Renal cortex interstitium (tissue), 11 donors: ENCODE measurements around the gene SHOC2. TPM values are rescaled to one million over a fixed set of nuclear protein-coding genes. Genes with fewer than 3 reads are reported as not detected.
"Not testable (repeated sequence)": the region's sequence is repeated elsewhere in the genome, so short reads cannot be mapped to it uniquely, and the experiment has no call there.

Experiments used
- DNase-seq, 11 donors: peaks; one replicate each; pipeline ENCODE4 v3.0.0-alpha.2; 2013; ENCODE audit warnings: low read depth in 9 of 11, low spot score in 4 of 11; ENCODE audit errors: extremely low read depth in 1 of 11
- polyA plus RNA-seq, 3 donors: library from polyadenylated mRNA; unstranded; fragments of 120-200 nt; gene quantifications; one replicate each; pipeline ENCODE4 v1.2.1, GENCODE V29; 2013; ENCODE audit not compliant: insufficient read length in 3 of 3

SHOC2 gene
- polyA plus RNA-seq, 3 donors, result 33.3 to 40.7 (median 35.9) TPM

DNA sequence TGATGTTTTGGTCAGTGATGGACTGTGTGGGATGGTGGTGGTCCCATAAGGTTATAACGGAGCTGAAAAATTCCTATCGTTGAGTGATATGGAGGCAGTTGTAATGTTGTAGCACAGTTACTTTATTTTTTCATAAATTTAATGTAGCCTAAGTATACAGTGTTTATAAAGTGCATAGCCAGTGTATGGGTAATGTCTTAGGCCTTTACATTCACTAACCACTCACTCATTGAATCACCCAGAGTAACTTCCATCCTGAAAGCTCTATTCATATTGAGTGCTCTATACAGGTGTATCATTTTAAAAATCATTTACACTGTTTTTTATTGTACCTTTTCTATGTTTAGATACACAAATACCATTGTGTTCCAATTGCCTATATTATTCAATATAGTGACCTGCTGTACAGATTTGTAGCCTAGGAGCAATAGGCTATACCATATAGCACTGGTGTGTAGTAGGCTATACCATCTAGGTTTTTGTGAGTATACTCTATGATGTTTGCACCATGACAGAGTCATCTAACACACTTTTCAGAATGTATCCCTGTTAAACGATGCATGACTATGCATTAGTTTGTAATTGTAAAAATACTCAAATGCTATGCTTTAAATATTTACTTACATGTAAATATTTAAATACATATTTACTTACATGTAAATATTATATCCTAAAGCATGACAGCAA is 26.7 kb upstream of the SHOC2 start:
- DNase-seq, result no peak

DNA sequence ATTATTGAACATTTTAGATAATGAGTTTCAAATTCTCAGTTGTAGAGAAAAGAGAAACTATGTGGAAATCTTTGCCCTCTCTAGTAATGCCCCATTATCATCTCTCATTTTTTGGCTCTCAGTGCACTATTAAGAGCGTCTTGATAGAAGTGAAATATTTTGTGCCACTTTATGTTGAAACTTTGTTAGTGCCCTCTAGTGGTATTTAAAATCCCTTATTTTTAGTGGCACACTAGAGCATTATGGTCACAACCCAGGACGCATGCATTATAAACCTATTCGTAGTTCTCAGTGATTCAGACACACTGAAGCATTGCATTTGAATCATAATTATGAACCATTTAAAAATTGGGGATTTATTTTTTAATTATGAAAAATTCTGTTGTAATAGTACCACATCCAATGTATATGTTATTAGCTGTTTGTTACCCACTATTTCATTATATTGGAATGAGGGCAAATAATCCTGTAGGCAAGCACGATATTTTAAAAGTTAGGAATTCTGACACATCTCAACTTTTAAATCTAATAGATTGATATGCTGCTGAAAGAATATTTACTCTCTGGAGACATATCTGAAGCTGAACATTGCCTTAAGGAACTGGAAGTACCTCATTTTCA is 25.7 kb upstream of the SHOC2 start:
- DNase-seq, result peak in 3 of 11 donors; percentile 22 to 47 (median 22)

DNA sequence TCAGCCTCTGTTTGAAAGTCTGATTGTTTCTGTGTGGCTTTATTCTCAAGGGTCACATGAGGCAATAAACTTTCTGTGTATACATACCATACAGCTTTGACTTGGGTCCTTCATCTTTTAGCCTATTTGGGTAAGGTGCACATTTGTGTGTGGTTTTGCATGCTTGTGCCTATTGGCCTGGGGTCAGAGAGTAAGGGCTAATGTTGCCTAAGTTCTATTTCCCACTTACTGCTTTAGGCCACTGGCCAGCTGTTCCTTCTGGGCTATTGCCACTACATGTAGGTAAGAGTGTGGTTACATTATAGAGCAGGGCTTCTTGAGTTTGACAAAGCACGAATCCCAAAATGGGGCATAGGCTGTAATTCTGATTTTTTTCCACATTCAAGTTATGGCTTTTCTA is 22.2 kb upstream of the SHOC2 start:
- no peak for DNase-seq

DNA sequence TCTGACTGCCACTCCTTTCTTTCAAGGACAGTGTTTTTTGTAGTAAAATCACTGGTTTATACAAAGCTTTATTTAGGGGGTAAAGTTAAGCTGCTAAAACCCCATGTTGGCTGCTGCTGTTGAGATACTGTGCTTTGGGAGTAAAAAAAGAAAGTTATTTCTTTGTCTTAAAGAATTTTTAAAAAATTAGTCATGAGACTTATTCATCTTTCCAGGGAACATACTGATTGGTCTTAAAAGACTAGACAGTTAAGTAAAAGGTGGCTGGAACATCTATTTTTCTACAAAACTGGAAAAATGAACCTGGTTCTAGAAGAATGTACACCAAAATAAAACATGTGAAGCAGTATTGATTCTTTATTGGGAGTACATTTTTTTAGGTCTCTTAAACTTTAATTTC is 21.0 kb upstream of the SHOC2 start:
- DNase-seq, result no peak

DNA sequence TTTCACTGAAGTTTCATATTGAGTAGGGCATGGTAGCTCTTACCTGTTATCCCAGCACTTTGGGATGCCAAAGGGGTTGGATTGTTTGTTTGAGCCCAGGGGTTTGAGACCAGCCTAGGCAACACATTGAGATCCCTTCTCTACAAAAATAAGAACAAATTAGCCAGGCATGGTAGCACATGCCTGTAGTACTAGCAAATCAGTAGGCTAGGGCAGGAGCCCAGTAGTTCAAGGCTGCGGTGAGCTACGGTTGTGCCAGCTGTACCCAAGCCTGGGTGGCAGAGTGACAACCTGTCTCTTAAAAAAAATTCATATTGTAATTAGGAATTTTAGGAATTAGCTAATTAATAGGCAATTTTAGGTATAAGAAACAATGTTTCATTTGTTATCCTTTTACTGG is 18.4 kb upstream of the SHOC2 start:
- DNase-seq, result no peak

DNA sequence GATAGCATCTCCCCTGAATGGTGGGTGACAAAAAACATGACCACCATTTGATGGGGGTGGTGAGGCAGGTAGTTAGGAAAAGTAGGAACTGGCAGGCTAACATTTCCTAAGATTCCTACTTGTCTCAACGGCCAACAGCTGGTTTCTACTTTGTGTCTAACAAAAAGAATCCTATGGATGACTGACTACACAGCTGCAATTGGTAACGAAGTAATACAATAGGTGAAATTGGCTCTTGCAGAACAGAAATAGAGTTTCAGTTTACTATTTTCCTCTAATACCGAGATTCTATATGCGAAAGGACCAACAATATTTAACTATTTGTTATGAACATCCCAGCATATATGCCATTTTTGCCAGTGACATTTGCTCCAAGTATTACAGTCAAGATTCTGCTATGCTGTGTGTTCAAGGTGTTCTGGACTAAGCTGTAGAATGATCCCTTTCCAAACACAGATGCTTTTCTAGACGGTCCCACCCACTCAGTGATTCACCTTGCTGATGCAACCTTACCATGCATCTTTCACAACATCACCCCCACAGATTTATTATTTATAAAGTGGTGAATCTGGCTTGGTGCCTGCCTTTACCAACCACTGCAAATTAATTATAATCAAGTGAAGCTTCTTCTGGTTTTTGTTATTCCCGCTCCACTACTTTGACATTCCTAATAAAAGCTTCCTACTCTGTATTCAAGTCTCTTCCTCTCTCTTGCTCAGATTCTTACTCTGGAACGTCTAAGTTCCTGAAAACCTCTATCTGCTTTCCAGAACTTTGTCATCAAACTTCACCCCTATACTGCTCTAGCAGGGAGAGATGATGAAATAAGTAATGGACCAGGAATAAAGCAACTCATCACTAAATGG is 17.2 kb upstream of the SHOC2 start:
- DNase-seq, result no peak

DNA sequence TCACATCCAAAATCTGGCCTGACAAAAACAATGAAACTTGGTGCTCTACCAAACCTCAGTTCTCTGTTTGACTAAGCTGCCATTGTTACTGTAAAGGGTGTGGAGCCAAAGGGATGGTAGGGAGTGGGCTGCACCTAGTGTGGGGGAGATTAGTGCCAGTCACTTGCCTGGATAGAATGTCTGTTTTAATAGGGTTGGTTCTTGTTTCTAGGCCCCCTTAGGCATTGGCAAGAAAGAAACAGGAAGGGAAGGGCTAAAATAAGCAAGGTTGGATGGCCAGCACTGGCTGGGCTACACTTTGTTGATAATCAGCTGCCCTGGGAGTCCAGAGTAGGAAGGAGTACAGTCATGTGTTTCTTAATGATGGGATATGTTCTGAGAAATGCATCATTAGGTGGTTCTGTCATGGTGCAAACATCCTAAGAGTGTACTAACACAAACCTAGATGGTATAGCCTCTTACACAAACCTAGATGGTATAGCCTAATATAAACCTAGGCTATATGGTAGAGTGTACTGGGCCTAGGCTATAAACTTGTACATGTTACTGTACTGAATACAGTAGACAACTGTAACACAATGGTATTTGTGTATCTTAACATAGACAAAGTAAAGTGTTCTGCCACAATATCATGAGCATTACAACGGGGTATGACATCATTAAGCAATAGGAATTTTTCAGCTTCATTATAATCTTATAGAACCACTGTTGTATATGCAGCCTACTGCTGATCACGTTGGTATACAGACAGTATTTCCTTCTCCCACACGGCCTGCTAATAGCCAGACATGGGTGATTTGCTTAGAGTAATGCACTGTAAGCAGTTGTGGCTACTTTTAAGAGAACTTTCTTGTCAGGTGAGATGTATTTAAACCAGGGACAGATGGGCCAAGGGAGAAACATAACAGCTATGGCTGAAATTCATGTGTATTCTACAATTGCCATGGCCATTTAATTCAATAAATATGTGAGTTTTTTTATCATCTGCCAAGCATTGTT is 15.8 kb upstream of the SHOC2 start:
- DNase-seq, result no peak

DNA sequence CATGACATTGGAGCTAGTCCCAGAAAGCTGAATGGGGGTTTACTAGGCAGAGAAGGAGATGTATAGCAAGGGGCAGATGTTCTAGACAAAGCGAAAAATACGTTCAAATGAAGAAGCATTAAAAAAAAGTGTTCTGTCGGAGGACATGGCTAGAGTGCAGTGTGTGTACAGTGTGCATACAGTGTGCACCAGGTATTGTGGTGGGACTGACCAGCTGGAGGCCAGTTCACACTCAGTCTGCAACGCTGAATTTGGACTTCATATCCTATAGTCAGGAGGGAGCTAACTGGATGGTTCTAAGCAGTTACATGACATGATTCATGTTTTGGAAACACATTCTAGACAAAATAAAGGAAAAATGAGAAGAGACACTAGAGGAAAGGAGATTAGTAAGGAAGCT is 9.3 kb upstream of the SHOC2 start:
- no peak for DNase-seq

DNA sequence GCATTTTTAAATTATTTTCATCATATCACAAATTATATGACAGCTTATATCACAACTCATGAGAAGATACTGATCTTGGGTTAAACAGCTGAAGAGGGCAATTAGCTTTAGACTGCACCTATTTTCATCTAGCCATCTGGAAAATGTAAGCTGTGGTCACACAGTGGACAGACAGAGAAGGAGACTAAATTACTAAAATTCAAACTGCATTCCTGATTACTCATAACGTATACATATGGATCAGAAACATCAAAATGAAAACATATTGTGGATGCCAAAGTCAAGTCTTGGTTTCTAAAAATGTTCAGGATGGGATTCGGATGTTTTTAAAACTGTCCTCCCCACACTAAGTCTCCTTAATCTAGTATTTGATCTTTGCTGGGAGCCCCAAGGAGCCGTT is 7.0 kb upstream of the SHOC2 start:
- no peak for DNase-seq

DNA sequence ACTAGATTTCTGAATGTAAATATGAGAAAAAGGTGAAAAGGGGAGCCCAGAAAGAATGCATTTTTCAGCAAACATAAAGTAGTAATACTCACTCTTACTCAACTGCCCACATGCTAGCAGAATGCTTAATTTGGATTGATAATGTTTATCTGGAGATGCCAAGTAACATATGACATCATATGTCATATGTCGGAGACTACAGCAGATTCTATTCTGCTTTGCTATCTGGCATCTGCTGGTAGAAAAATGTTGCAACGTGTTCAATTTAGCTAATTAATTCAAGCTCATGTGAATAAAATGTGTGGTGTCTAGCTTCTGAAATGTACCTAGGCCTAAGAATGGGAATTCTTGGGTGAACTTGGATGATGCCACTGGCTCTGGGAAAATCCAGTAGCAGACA is 5.0 kb upstream of the SHOC2 start:
- DNase-seq, result no peak

DNA sequence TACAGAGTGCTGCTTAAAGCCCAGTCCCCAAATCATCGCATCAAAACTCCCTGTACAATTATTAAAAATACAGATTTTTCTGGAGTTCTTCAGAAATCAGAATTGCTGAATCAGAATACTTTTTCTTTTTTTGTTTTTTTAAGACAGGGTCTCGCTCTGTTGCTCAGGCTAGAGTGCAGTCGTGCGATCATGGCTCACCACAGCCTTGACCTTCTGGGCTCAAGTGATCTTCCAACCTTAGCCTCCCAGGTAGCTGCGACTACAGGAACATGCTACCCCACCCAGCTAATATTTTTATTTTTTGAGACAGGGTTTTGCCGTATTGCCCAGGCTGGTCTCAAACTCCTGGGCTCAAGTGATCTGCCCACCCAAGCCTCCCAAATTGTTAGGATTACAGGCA is 4.4 kb upstream of the SHOC2 start:
- no peak for DNase-seq

DNA sequence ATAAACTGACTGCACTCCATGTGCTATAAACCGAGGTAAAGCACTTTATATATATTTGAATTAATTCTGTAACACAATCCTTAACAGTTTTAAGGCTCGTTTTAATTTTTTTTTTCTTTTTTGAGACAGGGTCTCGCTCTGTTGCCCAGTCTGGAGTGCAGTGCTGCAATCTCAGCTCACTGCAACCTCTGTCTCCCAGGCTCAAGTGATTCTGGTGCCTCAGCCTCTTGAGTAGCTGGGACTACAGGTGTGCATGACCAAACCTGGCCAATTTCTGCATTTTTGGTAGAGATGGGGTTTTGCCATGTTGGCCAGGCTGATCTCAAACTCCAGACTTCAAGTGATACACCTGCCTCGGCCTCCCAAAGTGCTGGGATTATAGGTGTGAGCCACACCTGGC is 3.8 kb upstream of the SHOC2 start:
- DNase-seq, result not testable (repeated sequence)

DNA sequence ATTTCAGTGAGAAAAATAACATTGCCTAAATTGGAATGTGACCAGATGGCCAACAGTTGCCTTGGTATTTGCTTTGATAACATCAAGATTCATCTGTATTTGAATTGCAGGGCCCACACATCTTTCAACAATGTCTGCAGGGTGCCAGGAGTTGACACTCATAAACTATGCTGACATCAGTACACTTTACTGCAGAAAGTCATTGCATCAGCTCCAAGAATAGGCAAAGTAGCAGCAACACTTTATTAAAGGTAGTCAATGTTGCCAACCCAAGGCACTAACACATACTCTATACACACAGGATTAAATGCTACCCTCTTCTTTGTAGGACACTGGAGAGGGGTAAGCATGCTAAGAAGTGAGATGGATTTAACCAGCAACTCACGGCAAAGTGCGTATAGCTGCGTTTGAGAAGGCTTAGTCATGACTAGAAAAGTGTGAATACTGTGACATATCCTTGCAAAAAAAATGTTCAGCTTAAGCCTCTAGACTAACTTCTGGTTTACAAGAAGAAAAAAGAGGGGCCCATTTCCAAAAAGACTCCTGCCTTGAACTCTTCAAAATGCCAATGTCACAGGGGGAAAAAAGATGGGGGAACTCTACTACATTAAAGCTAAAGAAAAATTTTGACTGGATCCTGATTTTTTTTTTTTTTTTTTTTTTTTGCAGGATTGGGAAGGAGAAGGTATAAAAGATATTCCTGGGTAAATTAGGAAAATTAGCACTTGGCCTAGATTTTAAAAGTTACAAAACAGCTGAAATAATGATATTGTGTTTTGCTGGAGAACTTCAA is 2.7 kb upstream of the SHOC2 start:
- no peak for DNase-seq

DNA sequence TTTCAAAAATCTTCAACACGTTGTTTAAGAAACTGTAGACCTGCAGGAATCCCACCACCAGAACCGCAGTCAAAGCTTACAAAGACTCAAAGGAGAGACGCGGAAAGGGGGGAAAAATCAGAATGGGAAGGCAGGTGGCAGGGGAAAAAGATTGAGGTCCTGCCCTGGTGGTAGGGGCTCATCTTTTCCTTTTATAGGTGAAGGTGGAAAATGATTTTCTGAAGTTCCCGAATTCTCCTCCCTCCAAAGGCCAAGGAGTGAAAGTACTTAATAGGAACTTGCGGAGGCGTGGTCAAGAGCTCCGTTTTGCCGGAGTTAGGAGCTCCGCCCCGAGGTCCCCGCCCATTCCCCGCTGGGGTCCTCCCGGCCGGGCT is 1.1 kb upstream of the SHOC2 start:
- DNase-seq, result peak in 8 of 11 donors; percentile 80 to 95 (median 94)

DNA sequence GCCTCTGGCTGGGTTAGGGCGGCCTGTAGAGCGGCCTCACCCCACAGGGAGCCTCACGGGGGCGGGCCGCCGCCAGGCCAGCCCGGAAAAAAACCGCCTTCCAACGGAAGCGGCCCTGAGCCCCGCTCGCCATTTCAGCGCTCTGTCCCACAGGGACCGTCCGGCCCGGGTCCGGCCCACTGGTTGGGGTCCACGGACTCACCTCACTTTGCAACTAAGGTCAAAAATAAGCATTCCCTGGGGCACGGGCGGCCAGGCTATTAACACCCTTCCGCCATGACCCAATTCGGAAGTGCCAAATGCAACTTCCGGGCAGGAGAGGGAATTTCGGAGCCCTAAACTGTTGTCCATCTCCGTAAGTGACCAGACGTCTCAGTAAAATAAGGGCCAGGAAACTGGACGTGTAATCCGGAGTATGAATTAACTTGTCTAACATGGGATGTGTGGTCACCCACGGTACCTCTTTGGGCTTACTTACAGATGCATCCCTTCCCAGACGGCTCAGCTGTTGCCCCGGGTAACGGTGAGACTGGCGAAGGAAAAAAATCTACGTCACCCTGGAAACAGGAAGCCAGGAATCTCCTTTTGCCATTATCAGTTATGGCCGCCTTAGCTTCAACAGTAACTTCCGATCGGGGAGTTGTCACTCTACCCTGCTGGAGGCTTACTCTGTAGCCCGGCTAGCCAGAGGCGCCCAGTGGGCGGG is 608 bp upstream of the SHOC2 start, which contains the start of gene BBIP1:
TSS of gene BBIP1 (minus strand) at position 538 of the 706 bp plus-strand sequence. CDS start 1,023 bp downstream, outside the sequence.
- peak; percentile 95 to 100 (median 99) for DNase-seq

DNA sequence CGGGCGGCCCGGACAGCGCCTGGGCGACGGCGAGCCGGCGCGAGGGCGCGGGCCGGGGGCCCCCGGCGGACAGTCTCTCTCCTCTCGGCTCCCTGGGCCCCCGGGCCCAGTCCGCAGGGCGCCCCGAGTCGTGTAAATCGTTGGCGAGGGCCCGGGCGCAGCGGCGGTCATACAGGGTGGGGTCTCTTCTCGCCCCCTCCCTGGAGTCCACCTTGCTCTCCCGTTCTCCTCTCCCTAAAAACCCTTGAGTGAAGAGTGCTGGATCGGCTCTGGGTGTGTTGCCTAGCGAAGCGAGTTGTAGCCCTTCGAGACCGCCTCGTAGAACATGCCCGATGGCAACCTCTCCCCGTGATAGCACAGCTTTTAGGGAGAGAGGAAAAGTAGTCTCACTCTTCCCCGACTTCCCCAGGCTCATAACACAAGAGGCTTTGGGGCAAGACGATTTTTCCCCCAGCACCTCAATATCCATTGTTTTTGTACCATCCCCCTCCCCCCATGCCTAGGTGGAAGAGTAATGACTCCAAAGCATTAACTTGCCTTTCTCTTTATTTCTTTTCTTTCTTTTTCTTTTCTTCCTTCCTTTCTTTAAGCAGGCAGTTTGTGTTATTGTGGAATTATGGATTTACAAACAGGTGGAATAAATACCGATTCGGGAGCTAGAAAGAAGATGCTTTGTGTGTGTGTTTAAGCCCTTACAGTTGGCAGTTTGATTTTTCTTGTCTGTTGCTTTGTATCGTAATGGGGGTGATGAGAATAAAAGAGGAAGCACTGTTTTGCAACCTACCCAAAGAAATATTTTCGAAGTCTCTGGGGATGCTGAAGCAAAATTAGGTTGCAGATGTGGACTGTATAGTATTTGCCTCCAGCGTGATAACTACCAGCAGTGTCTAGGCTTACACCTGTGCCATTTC is 822 bp downstream of the SHOC2 start:
- DNase-seq, result peak in 9 of 11 donors; percentile 27 to 64 (median 46)
